Fibroblast of skin of left quadriceps (primary cell): ENCODE results near the gene PIP5K1C.
"Not testable (repeated sequence)": the region's sequence is repeated elsewhere in the genome, so short reads cannot be mapped to it uniquely, and the experiment has no call there.

Source experiments
- DNase-seq, 2 experiments: peaks; one replicate each; pipeline ENCODE4 v3.0.0-alpha.2; 2013; ENCODE audit warnings: low read depth in 2 of 2

PIP5K1C gene

DNA sequence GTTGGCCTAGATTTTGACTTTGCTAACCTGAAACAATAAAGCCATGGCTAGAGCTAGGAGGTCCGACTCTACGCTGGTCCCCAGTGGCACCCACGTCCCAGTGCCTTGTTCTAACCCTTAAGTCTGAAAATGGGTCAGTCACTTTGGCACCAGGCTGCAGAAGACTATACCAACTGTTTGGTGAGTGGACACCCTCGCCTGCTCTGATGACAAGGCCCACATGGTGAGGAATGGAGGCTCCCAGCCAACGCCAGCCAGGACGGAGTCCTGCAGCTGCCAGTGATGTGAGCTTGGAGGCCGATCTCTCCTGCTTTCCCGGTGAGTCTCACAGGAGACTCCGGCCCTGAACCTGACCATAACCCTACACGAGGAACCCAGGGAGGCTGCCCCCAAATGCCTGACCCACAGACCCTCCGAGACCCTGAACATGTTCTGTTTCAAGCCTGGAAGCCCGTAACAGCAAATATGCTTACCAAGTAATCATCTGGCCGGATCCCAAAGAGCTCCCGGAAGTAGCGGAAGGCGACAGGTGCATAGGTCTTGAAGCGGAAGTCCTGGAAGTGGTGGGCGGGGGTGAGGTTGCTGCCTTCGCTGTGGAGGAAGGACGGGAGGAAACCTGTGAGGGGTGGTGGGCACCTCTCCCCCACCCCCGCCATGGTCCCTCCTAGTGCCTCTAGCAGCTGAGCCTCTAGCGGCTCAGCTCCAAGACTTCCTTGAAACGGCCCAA lies 39.6 kb downstream of the PIP5K1C start:
- no peak for DNase-seq

DNA sequence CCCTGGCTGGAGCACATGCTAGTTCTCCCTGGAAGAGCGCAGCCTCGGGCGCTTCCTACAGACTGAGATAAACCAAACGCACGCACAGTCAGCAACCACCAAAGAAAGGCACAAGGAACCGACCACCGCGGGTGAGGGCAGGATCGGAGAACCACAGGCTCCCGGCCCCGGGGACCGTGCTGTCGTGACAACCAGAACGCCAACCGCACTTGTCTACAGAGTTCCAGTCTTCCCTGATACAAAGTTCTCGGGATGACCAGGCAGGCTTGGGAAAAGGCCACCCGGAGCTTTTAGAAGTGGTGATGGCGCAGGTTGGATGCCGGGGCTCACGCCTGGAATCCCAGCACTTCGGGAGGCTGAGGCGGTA lies 40.5 kb downstream of the PIP5K1C start:
- DNase-seq, result no peak

- no peak for DNase-seq
Observed at GRCh38 chr19:3658870-3659745, 41.2 kb downstream of the PIP5K1C start.

DNA sequence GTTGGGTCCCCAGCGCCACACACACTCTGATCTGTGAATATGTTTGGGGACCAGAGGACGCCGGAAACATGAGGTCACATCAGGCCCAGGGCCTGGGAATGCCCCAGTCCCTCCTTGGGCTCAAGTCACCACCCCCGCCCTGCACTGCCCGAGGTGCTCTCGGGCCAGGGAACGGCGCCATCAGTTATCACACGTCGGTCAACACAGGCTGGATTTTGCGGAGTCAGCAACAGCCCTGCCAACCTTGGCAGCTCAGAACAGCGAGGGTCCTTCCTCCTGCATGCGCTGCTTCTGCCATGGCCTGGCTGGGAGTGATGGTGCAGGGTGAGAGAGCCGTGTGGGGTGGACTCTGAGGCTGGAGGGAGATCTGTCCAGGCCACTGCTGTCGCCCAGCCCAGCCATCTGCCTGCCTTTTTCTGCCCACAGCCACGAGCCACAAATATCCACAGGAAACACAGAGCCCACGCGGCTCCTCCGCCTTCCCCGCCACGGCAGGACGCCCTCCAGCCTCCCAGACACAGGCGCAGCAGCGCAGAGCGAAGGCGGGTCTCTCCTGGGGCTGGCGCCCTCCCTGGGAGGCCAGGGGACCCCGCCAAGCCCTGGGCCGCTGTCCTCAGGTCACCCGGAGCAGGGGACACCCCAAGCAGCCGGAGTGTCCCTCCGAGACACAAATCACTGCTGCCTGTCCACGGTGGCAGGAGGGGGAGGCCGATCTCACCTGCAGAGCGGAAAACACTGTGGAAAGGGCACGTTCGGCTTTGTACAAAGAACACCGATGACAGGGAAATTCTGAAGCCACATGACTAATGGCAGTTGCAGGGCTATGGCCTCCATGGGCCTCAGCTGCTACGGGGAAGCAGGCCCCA lies 42.0 kb downstream of the PIP5K1C start:
- no peak for DNase-seq

- no peak for DNase-seq
Observed at GRCh38 chr19:3657395-3657769, 42.9 kb downstream of the PIP5K1C start.

DNA sequence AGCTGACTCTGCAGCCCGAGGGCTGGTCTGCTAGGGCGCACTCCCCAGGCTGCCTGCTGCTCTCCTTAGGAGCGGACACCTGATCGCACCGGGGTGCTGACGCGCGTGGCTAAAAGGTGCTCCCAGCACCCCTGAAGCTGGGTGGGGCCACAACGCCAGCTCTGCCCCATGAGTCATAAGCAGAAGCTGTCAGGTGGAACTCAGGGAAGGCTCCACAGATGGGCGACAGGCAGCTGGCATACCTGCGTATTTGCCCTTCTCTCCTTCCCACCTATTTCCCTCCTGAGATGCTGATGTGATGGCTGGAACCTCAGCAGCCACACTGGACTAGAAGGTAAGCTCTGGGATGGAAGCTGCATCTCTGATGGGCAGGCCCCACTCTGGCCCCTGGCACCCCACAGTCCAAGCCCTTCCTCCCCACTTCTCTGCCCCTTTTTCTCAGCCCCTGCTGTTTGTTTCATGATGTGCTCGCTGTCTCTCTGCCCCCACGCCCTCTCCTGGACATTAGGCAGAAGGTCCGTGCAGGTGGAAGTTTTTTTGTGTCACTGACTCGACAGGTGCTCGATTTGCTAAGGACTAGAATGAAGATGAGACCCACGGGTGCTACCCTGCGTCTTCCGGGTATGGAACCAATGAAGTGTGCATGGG lies 43.4 kb downstream of the PIP5K1C start:
- no peak for DNase-seq

GRCh38 chr19:3656073-3656746 lies 44.1 kb downstream of the PIP5K1C start:
- no peak for DNase-seq

DNA sequence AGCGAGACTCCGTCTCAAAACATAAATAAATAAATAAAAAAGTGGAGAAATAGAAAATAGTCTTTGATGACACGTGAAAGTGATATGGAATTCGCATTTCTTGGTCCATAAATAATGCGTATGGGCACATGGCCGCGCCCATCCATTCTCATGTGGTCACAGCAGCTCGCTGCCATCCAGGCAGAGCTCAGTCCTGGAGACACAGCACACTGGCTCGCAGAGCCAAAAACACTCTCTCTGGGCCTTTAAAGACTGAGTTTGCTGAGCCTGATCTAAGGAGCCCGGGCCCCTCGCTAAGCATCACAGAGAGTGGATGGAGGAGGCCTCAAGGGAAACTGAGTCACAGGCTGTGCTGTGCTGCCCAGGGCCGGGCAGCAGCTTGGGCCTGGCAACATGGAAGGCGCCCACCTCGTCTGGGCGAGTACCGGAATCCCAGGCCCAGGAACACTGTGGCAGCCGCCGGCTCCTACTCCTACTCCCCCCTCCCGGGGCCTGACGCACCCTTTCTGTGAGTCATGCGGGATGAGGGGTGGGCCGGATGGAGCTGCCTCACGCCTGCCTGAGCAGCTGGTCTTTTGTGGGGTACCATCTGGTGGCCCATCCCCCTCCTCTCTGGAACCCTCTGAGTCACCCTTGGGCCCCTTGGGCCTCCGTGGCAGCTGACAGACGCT lies 44.7 kb downstream of the PIP5K1C start:
- DNase-seq, result peak; percentile 93 to 94

DNA sequence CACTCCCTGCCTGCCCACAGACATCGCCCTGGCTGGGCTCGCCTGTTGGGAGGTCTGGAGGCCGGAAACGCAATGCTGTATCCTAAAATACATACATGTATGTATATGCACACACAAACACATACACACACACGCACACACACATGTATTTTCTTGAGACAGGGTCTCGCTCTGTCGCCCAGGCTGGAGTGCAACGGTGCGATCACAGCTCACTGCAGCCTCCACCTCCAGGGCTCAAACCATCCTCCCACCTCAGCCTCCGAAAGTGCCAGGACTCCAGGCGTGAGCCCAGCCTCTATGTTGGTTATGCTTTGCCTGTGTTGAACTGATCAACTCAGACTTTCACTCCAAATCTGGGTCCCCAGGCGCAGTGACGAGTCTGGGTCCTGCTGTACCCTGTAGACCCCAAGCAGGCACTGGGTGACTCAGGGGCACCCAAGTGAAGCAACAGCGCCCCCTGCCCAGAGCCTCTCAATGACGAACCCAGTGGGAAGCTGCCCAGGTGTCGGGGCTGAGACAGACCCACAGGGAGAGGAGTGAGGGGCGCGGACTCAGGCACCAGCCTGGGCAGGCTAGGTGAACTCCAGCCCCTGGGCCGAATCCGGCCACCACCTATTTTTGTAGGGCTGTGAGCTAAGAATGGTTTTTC lies 46.3 kb downstream of the PIP5K1C start:
- no peak for DNase-seq

DNA sequence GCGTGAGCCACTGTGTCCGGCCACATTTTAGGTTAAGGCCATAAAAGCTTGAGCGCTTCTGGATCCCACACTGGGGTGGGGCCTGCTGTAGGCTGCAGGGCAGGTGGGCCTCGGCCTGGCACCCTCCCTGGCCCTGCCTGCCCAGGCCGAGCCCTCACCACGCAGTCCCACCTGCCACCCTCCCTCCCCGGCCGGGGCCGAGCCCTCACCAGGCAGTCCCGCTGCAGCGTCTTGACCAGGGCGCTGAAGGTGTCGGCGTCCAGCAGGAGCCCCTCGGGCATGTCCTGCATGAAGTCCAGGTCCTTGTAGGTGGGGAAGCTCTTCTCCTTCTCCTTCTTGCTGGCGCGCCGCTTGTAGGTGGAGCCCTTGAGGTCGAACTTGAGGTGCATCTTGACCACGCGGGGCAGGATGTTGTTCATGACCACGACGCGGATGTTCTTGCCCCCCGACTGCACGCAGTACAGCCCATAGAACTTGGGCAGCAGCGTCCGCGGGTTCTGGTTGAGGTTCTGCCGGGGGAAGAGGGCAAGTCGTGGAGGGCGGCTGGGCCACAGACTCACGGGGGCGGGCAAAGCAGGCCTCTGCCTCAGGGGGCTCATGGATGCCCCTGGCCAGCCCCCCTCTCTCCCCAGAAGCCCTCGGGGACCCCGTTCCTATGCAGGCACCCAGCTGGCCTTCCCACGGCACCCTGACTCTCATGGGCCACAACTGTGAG lies 47.0 kb downstream of the PIP5K1C start:
- DNase-seq, result no peak

DNA sequence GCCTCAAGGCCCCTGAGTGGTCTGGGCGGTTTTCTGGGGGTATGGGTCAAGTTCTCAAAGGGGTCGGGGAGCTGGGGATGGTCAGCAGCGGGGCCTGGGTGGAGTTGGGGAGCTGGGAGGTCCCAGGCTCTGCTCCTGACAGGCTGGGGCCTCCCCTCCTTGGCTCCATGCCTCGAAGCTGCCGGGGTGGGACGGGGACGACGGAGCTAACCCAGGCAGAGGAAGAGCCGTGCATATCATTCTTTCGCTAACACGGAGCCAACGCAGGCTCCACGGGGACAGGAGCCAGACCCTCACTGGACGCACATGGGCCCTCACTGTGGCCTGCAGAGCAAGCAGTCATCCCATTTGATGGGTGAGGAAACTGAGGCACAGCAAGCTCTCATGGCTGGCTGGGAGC lies 47.8 kb downstream of the PIP5K1C start:
- DNase-seq, result no peak

- no peak for DNase-seq
Observed at GRCh38 chr19:3651684-3652083, 48.6 kb downstream of the PIP5K1C start.

GRCh38 chr19:3649888-3650287 lies 50.4 kb downstream of the PIP5K1C start:
- DNase-seq, result no peak

DNA sequence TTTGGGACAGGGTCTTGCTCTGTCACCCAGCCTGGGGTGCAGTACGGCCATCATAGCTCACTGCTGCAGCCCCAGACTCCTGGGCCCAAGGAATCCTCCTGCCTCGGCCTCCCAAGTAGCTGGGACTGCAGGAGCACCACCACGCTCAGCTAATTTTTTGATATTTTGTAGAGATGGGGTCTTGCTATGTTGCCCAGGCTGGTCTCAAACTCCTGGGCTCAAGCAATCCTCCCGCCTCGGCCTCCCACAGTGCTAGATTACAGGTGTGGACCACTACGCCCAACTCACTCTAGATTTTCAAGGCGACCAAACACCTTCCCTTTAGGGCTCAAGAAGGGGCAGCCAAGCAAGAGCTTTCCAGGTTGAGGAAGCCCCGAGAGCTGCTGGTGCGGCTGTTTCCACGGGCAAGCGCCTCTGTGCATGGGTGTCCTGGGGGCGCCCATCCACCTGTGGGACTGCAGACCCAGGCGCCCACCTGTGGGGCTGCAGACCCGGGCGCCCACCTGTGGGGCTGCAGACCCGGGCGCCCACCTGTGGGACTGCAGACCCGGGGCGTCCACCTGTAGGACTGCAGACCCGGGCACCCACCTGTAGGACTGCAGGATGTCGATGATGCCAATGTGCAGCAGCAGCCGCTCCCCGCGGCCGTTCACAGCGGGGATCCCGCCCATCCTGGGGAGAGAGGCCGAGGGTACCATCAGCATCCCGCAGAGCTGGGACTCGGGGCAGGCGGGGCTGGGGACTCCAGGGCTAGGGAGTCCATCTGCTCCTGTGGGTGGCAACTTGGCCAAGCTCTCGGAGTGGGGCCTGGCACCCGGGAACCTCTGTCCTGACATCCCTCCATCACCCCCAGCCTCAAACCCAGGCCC lies 52.0 kb downstream of the PIP5K1C start:
- DNase-seq, result no peak

GRCh38 chr19:3647102-3647501 lies 53.2 kb downstream of the PIP5K1C start:
- DNase-seq, result not testable (repeated sequence)

GRCh38 chr19:3646336-3647092 lies 53.8 kb downstream of the PIP5K1C start:
- no peak for DNase-seq

DNA sequence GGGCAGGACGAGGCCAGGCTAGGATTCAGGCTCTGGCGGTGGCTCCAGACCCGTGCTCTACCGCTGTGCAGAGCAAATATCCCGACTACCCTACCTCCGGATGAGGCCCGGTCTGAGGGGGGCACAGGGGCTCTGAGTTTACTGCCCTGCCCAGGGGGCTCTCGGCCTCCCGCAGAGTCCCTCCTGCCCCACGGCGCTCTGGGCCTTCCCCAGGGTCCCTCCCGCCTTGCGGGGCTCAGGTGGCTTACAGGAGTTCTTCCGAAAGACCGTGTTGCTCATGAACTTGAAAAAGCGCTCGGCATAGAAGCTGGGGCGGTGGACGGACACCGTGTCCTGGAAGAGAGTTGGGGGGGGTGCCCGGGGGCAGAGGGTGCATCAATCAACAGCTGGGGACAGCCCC lies 54.5 kb downstream of the PIP5K1C start:
- no peak for DNase-seq

DNA sequence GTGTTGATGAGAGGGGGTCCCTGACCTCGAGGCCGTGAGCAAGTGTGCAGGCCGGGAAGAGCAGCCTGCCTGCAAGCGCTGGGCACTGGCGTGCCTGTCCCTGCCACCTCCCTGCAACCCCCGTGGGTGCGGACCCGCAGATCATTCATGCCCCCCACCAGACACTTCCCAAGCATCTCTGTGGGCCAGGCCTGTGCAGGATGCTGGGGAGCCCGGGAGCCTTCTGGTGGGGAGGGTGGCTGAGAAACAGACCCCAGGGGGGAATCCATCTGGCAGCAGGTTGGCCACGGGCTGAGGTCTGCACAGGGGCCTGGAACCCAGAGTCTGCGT lies 55.2 kb downstream of the PIP5K1C start:
- no peak for DNase-seq
